ENCODE measurements around the gene TAF1D. TPM values are rescaled to one million over a fixed set of nuclear protein-coding genes. Genes with fewer than 3 reads are reported as not detected.

The TAF1D gene
- total and polyA plus RNA-seq, 10 of the 15 experiments (the other 5 are each of a cell fraction or from before 2014, with no cell fraction given), result 101 to 314 (median 199) TPM

DNA sequence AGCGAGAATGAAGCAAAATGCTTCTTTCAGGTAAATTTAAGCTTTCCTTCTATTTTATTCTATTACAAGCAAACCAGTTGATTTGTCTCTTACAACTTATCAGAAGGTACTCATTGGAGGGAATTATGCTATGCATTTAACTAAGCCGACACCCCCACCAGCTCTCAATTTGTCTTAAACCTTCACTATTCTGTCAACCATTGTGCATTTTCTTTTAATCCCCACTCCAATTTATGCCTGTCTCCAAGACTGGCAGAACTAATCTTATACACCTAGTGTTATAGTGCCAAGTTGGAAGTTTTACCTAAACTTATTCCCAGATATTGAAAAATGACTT lies 12.5 kb downstream of the TAF1D start (continued):
- TF ChIP-seq REST (IDR thresholded peaks at IDR 0.05; ENCODE audit: low read depth, low read length) (no peak), BCL3 (IDR thresholded peaks at IDR 0.05; ENCODE audit: borderline replicate concordance, insufficient read depth, low read depth, low read length, poor library complexity, severe bottlenecking) (peak; percentile 55), PAX5 (IDR thresholded peaks at IDR 0.05; ENCODE audit: borderline replicate concordance, low read depth, low read length) (no peak), PAX8 (IDR thresholded peaks at IDR 0.05) (no peak), SIN3A (IDR thresholded peaks at IDR 0.05; ENCODE audit: low read depth, low read length) (no peak), CBX3 (IDR thresholded peaks at IDR 0.05; ENCODE audit: borderline replicate concordance, low read depth) (no peak), NBN (IDR thresholded peaks at IDR 0.05) (no peak), BACH1 (IDR thresholded peaks at IDR 0.05; ENCODE audit: borderline replicate concordance) (no peak), SMAD5 (IDR thresholded peaks at IDR 0.05; ENCODE audit: low read depth) (no peak), MTA3 (IDR thresholded peaks at IDR 0.05; ENCODE audit: borderline replicate concordance, low read length) (peak; percentile 73; the same call in 1 of the 2 replicates), NFYB (IDR thresholded peaks at IDR 0.05; ENCODE audit: insufficient read depth, low read depth, low read length) (no peak)

All from GM12878 (cell line).